Activated T-cell treated with anti-CD3 and anti-CD28 coated beads for 4 hours (primary cell): ENCODE data around the gene OR4K13.

Experiments
- DNase-seq: peaks from one replicate; pipeline ENCODE4 v3.0.0-alpha.2; 2020

OR4K13 gene, protein sequence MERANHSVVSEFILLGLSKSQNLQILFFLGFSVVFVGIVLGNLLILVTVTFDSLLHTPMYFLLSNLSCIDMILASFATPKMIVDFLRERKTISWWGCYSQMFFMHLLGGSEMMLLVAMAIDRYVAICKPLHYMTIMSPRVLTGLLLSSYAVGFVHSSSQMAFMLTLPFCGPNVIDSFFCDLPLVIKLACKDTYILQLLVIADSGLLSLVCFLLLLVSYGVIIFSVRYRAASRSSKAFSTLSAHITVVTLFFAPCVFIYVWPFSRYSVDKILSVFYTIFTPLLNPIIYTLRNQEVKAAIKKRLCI

DNA sequence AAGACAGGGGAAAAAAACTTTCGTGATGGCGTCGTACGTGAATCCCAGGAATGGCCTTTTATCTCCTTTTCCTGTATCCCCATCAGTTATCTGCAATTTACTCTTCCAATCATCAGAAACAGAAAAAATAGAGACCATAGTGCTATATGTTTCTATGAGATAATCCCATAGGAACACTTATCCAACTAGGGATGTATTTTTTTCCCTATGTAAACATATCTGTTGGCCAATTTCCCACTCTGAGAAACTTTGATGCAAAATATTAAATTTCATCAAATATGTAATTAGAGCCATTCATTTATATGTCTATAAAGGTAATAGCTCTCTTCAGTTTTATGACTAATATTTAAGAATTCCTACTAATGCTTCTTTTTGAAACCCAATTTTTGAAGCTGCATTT, at the start of gene OR4K13:
Gene OR4K13 (minus strand): TSS at position 101 of the 400 bp plus-strand sequence. CDS start 1,280 bp downstream, outside the sequence.
- DNase-seq = no peak

DNA sequence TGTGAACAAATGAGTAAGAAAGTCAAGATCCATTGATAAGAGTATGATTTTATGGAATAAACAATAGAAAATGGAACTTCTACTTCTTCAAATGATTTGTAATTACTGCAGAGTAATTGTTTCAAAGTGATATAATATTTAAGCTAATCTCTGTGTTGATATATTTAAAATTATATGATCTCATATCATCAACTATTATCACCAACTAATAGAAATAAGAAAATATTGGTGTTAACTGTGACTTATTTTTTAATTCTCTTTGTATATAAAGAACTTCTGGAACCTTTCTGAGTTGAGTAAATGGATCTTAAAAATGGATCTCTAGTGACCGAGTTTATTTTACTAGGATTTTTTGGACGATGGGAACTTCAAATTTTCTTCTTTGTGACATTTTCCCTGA, 23.9 kb upstream of the OR4K13 start, which contains the start of gene OR4L1:
Gene OR4L1 (plus strand): TSS at position 301 of the 400 bp plus-strand sequence. CDS start 0 bp downstream, at position 301.
- no peak for DNase-seq

DNA sequence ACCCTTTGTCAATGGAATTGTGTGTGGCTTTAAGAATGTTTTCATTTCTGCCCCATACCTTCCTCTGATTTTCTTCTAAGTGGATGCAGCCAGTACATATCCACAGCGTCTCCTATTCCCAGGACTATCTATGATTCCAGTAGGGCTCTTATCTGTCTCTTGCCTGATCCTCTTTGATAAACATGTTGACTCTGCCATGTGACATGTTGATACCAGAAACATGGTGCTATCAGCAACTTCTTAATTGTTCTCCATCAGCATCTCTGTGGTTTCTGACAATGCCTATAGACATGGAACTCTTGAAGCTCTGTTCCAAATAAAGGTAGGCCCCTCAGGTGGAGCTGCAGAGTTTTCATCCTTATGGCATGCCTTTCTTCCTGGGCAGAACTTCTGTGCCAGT, 12.4 kb upstream of the OR4K13 start:
- DNase-seq = no peak

DNA sequence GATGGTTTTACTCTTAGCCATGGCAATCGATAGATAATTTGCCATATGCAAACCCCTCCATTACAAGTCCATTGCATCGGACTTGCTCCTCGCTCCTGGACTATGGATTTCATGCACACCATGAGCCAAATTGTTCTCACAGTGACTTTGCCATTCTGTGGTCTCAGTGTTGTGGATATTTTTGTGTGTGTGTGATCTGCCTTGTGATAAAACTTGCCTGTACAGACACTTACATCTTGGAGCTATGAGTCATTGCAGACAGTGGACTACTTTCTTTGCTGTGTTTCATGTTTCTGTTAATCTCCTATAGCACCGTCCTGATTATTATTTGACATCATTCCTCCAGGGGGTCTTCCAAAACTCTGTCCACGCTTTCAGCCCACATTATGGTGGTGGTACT, 8.4 kb upstream of the OR4K13 start:
- no peak for DNase-seq

DNA sequence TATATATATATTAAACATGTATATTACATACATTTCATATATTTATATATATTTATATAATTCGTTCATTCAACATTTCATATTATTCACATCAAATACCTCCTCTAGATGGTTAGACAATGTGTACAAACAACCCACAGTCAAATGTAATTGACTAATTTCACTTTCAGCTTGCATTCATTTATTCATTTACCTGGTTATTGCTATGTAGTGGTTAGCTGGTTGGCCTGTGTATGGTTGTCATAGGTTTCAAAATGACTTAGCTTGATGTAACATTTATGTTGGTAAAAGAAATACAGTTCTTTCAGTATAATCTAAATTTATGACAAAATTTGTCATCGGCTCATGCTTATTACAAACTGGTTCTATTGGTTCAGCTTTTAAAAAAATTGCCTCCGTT, 389 bp downstream of the OR4K13 start:
- DNase-seq = no peak

DNA sequence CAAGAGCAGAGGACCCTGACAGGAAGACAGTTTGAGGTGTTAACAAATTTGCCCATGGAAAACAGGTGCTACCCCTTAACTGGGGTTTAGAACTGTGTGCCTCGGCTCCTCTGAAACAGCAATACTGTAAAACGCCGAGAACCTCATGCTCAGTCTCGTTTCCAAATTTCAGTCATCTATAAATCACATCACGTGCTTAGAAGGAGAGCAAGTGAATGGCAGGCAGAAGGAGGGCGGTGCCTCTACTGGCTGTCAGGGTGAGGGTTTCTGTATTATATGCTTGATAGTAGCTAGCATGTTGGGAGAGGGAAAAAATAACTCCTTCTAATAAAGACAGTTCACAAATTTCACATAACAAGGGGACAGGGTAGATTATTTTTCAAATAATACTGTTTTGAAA, 4.8 kb downstream of the OR4K13 start:
- no peak for DNase-seq

DNA sequence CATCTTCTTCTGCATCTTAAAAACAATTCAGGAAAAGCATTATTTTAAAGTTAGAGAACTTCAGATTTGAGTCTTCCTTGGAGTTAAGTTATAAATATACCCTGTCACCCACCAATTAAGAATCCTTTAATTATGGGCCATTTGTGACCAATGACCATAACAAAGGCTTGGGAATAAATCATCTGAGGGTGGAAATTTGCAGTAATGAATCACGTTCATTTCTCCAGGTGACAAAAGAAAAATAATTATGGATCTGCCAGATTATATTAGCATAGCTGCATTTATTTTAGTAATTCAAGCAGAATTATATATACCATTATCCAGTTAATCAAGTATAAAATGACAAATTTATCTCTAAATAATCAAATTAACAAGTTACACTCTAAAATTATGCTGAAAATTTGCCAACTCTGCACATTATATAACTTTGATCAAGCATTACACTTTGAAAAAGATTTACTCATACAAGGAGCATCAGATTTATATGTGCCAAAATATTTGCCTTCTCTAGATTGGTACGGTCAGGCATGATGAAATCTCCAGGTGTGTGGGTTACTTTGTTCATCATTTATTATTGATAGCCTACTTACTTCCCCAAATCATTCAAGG, 16.5 kb downstream of the OR4K13 start, which contains the start of gene OR4K14:
Gene OR4K14 (minus strand): TSS at position 51 of the 609 bp plus-strand sequence. CDS start 4,114 bp downstream, outside the sequence.
- no peak for DNase-seq

DNA sequence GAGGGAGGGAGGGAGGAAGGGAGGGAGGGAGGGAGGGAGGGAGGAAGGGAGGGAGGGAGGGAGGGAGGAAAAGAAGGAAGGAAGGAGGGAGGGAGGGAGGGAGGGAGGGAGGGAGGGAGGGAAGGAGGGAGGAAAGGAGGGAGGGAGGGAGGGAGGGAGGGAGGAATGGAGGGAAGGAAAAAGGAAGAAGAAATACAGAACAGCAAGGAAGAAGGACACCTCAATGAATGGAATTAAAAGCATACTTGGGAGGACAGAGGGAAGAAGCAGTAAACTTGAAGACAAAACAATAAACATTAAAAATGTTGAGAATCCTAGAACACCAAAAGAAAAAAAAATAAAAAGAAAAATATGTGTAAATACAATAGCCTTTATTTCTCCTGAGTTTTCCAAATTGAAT, 27.7 kb downstream of the OR4K13 start:
- DNase-seq = no peak

DNA sequence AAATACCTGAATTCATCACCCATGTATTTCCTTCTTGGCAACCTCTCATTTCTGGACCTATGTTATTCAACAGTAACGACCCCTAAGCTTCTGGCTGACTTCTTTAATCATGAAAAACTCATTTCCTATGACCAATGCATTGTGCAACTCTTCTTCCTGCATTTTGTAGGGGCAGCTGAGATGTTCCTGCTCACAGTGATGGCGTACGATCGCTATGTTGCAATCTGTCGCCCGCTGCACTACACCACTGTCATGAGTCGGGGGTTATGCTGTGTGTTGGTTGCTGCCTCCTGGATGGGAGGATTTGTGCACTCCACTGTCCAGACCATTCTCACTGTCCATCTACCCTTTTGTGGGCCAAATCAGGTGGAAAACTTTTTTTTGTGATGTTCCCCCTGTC, 33.5 kb downstream of the OR4K13 start:
- no peak for DNase-seq

DNA sequence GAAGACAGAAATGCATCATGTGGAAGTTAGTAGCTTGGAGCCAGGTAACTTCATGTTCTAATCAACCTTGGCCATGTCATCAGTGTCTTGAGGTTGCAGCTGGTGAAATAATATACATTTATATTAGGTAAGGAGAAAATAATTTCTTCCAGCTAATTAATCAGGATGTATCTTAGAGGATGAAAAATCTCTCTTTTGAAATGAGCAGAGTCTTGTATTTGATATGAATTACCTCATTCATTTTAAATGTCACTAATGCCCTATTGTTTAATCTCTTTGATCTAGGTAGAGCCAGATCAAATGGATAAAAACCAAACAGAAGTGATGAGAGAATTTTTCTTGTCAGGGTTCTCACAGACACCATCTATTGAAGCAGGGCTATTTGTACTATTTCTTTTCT, 34.0 kb downstream of the OR4K13 start, which contains the start of gene OR4Q2:
Gene OR4Q2 (plus strand): TSS at position 301 of the 400 bp plus-strand sequence.
- no peak for DNase-seq

DNA sequence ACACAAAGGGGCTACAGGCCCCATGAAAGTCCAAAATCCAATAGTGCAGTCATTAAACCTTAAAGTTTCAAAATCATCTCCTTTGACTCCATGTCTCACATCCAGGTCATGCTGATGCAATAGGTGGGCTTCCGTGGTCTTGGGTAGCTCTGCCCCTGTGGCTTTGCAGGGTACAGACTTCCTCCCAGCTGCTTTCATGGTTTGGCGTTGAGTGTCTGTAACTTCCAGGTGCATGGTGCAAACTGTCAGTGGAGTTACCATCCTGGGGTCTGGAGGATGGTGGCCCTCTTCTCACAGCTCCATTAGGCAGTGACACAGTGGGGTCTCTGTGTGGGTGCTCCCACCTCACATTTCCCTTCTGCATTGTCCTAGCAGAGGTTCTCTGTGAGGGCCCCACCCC, 42.4 kb downstream of the OR4K13 start:
- no peak for DNase-seq
